Ovary (tissue), 9 donors: ENCODE data around the gene SCN5A. TPM values are rescaled to one million over a fixed set of nuclear protein-coding genes. Genes with fewer than 3 reads are reported as not detected.

Experiments used
- DNase-seq, 5 donors: peaks; one replicate each; pipeline ENCODE4 v3.0.0-alpha.2; 2019 to 2020
- H3K27ac ChIP-seq, 2 donors: fragments of 200-600 bp; one replicate each; pipeline versions ENCODE4 v1.5.1 to v1.8.0; 2019 to 2022
- H3K27me3 ChIP-seq: fragments of 200-600 bp; one replicate; pipeline ENCODE4 v1.8.0; 2022
- H3K36me3 ChIP-seq: fragments of 200-600 bp; sonication (generic); one replicate; pipeline ENCODE4 v1.5.1; 2019
- H3K4me1 ChIP-seq: one replicate; pipeline ENCODE4 v1.8.1; 2013; ENCODE audit warnings: mild to moderate bottlenecking, moderate library complexity; ENCODE audit not compliant: insufficient read depth
- H3K4me3 ChIP-seq: fragments of 200-600 bp; sonication (generic); one replicate; pipeline ENCODE4 v1.5.1; 2017
- H3K9me3 ChIP-seq, 2 donors: fragments of 200-600 bp in 1 of 2; sonication (generic) in 1 of 2; one replicate each; pipeline versions ENCODE4 v1.5.1 to v1.8.1; 2013 to 2019; ENCODE audit warnings: mild to moderate bottlenecking in 1 of 2, moderate library complexity in 1 of 2
- EP300 ChIP-seq: sonication (generic); formaldehyde crosslinking; IDR thresholded peaks from one replicate; pipeline ENCODE4 v1.6.1; 2017; ENCODE audit warnings: antibody characterized with exemption
- POLR2A ChIP-seq: fragments of 450-650 bp; IDR thresholded peaks from one replicate; pipeline ENCODE4 v1.6.1; 2017; ENCODE audit warnings: antibody characterized with exemption, mild to moderate bottlenecking, moderate library complexity
- WGBS, 3 donors: extraction: QIAGEN DNeasy Blood & Tissue Kit in 1 of 3; methylation state at CpG; one replicate each; pipeline versions ENCODE4 v1.1.5 to v1.1.7; 2013 to 2017; 5-methylcytosine and 5-hydroxymethylcytosine counted together
- intact Hi-C, 4 donors: fragments of 100-400 bp; cut with DNase I; formaldehyde crosslinking; loops; one replicate each; pipeline versions ENCODE4 v1.11.0 to v1.15.1; 2022 to 2023
- polyA plus RNA-seq, 2 donors: library from polyadenylated mRNA; stranded (reverse); fragments of 200-250 nt in 1 of 2; fragments of 350-450 nt in 1 of 2; fragmentation: Illumina TruSeq in 1 of 2; extraction: RNeasy Lipid Tissue Mini Kit (QIAGEN cat#74804) in 1 of 2; gene quantifications; one replicate each; pipeline ENCODE4 v1.2.3, GENCODE V29; 2013 to 2014
- total RNA-seq, 7 donors: library from RNA; depleted of rRNA in 2 of 7; stranded (reverse); fragments of >200 nt in 2 of 7; fragmentation: NEBNext Ultra II Directional in 3 of 7; extraction: Animal tissue kit (Norgen Biotek cat#: 25700) in 3 of 7; gene quantifications; one replicate each; pipeline versions ENCODE4 v1.1.0 to v1.2.4, GENCODE V29; 2016 to 2023
- TF ChIP-seq, protein P1 (sequence below), 3 donors: fragments of 450-650 bp in 2 of 3; fragments of 200-600 bp in 1 of 3; IDR thresholded peaks; one replicate each; pipeline versions ENCODE4 v1.5.1 to v1.8.0; 2016 to 2022; ENCODE audit warnings: antibody characterized with exemption in 3 of 3, mild to moderate bottlenecking in 1 of 3
- donor health status: DM: no; HTN: no; CAD: no; lungs with moderate emphysema.
- donor health status: DM: no; HTN: no; CAD: no.
- donor health status: Bipolar disorder and iron deficiency.
- donor health status: DM: yes; HTN: yes; CAD: no.
- donor health status: DM: no; HTN: no; CAD: no.
- donor health status: DM: yes; HTN: yes; CAD: no.

Gene SCN5A
- total and polyA plus RNA-seq, 9 donors: 0.67 to 4.7 (median 2.1) TPM

DNA sequence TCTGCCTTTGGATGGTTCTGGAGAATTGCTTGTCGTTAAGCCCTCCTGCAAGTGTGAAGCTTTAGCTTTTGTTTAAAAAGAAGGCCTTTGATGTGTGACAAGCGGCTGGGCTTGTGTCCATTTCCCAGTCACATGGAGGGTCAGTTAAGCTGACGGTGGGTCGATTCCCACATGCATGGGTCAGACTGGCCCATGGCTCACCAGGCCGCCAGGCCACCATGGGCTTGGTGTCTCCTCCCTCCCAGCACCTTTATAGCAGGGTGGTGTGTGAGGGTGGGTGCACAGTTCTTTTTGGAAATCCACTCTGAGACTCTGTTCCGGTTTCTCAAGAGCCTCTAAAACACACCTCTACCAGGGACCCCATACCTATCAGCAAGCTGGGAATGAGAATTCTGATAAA, 67.2 kb downstream of the SCN5A start:
- Histone ChIP-seq H3K27me3 (no peaks in the 10 kb centered on the region), H3K4me1 (no peaks in the 10 kb centered on the region), H3K4me3 (no peak overlapping the region), H3K27ac (no peak overlapping the region), H3K36me3 (no peaks in the 10 kb centered on the region), H3K9me3 (no peaks in the 10 kb centered on the region)
- 79 to 84% (median 80%) methylated on average over 6 of the region's 6 CpGs for WGBS, 3 donors
- no peak for TF ChIP-seq EP300
- no peak for TF ChIP-seq POLR2A
- TF ChIP-seq, protein P1, sequence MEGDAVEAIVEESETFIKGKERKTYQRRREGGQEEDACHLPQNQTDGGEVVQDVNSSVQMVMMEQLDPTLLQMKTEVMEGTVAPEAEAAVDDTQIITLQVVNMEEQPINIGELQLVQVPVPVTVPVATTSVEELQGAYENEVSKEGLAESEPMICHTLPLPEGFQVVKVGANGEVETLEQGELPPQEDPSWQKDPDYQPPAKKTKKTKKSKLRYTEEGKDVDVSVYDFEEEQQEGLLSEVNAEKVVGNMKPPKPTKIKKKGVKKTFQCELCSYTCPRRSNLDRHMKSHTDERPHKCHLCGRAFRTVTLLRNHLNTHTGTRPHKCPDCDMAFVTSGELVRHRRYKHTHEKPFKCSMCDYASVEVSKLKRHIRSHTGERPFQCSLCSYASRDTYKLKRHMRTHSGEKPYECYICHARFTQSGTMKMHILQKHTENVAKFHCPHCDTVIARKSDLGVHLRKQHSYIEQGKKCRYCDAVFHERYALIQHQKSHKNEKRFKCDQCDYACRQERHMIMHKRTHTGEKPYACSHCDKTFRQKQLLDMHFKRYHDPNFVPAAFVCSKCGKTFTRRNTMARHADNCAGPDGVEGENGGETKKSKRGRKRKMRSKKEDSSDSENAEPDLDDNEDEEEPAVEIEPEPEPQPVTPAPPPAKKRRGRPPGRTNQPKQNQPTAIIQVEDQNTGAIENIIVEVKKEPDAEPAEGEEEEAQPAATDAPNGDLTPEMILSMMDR (IDR thresholded peaks at IDR 0.05): no peak
- intact Hi-C loops: no loop called here
- DNase-seq: no peak

DNA sequence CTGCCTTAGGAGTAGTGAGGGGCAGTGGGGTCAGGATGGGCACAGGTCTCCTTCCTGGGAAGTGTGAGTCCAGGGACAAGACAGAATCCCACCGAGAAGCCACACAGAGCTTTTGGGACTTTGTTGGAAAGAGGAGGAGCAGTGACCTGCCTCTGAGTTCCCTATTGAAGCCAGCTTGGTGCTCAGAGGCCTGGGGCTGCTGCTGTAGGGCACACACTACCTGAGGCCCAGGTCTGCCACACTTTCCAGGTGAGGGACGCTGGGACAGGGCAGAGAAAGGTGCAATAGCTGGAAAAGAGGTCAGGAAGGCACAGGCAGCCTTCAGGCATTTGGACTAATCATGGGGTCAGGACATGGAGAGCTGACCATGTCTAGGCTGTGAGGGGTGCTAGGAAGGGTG, 67.7 kb downstream of the SCN5A start:
- Histone ChIP-seq H3K4me1 (no peaks in the 10 kb centered on the region), H3K36me3 (no peaks in the 10 kb centered on the region), H3K27ac (no peak overlapping the region), H3K4me3 (no peak overlapping the region), H3K27me3 (no peaks in the 10 kb centered on the region), H3K9me3 (no peaks in the 10 kb centered on the region)
- TF ChIP-seq EP300 (no peak), POLR2A (no peak)
- TF ChIP-seq, protein P1 (IDR thresholded peaks at IDR 0.05): no peak
- no peak for DNase-seq
- intact Hi-C loops: no loop called here
- 84 to 89% (median 89%) methylated on average over 2 of the region's 2 CpGs for WGBS, 3 donors

DNA sequence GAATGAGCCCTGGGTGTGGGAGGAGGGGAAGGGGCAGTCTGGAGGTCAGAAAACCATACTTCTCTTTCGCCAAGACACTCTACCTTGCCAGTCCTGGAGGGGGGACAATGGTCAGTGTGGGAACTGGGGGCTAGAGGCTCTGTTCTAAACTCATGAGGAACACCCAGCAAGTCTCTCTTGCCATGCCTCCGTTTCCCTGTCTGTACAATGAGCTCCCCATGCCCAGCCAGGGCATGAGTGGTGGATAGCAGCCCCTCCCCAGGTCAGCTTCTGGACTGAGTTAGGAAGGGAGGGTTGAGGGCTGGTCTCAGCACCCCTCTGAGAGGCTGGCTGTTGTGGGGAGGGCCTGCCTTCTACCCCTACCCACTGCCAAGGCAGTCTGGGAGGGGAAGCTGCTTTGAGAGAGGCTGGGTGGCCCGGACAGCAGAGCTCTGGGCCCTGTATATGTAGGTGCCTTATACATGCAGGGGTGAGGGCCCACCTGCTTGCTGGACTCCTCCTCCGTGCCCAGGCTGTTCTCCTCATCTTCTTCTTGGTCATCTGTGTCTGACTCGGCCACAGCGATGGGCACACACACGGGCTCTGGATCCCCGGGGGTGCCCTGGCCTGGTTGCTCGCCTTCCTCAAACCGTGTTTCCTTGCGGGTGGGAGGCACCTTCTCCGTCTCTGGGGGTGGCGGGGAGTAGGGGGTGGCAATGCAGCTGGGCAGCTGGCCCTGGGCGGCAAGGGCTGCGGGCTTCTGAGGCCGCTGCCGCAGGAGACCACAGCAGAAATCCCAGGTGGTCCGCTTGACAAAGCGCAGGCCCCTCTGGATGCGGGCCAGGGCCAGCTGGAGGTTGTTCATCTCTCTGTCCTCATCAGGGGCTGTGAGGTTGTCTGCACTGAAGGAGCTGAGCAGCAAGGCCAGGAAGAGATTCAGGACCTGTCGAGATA, 68.8 kb downstream of the SCN5A start:
- Histone ChIP-seq H3K4me3 (no peak overlapping the region), H3K27me3 (no peaks in the 10 kb centered on the region), H3K27ac (no peak overlapping the region), H3K36me3 (no peaks in the 10 kb centered on the region), H3K4me1 (no peaks in the 10 kb centered on the region), H3K9me3 (no peaks in the 10 kb centered on the region)
- no peak for TF ChIP-seq POLR2A
- no peak for TF ChIP-seq EP300
- TF ChIP-seq, protein P1 (IDR thresholded peaks at IDR 0.05): no peak
- intact Hi-C loops: no loop called here
- 54 to 60% (median 58%) methylated on average over 20 to 21 of the region's 21 CpGs for WGBS, 3 donors
- DNase-seq: no peak

DNA sequence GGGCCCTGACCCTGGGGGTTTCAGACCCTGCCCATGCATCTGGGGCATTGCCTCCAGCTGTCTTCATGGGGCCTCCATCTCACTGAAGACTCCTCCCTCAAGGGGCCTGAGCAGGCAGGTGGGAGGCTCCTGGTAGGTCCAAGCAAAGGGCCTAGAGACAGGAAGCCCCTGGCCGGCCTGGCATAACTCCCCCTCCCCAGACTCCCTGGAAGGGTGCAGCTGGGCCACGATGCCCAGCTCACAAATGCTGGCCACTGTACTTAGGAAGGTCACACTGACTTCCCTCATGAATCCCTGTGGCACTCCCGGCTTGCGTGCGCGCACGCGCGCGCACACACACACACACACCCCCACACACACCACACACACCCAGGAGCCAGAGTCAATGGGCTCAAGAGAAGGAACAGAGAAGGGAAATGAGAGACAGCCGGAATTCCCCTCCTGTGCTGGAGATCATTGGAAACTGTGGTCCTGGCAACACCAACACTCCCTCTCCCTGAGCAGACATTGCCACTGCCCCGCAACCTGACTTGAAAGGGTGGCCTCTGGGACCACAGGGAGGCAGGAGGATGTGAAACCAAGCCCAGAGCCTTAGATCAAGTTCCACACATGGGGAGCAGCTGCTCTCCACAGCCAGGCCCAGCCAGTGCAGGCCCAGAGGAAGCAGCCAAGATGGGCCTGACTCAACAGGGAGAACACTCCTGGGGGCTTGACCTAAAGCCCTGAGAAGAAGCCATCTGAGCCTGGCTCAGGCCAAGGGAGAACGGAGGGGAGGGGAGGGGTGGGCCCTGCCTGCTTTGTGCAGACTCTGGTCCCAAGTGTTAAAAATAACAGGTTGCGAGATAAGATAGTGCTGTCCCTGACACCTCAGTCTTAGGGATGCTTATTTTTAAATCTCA, 69.7 kb downstream of the SCN5A start:
- TF ChIP-seq EP300 (no peak), POLR2A (no peak)
- TF ChIP-seq, protein P1 (IDR thresholded peaks at IDR 0.05): no peak
- no peaks in the 10 kb centered on the region for H3K4me1 ChIP-seq
- no peaks in the 10 kb centered on the region for H3K27me3 ChIP-seq
- intact Hi-C loops: no loop called here
- no peaks in the 10 kb centered on the region for H3K9me3 ChIP-seq
- 51 to 89% (median 86%) methylated on average over 12 to 14 of the region's 14 CpGs for WGBS, 3 donors
- H3K4me3 ChIP-seq: no peak overlapping the region
- no peak overlapping the region for H3K27ac ChIP-seq
- no peaks in the 10 kb centered on the region for H3K36me3 ChIP-seq
- no peak for DNase-seq
